ENCODE measurements around the gene SIAH2.
A peak's percentile ranks its signal among the peaks of the same experiment; 100 is the strongest.

The SIAH2 gene

DNA sequence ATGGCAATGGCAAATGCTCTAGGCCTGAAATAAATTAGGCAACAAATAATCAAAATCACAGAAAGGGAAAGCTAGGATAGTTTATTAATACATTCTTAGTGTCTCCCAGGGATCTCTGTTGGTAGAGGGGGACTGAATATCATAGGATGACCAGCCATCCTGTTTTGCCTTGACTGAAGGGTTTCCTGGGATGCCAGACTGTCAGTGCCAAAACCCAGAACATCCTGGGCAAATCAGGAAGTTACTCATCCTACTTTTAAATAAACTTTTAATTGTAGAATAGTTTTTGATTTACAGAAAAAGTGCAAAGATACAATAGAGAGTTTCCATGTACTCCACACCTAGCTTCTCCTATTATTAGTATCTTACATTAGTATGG, 21.8 kb upstream of the SIAH2 start:
- TF ChIP-seq, protein P1, sequence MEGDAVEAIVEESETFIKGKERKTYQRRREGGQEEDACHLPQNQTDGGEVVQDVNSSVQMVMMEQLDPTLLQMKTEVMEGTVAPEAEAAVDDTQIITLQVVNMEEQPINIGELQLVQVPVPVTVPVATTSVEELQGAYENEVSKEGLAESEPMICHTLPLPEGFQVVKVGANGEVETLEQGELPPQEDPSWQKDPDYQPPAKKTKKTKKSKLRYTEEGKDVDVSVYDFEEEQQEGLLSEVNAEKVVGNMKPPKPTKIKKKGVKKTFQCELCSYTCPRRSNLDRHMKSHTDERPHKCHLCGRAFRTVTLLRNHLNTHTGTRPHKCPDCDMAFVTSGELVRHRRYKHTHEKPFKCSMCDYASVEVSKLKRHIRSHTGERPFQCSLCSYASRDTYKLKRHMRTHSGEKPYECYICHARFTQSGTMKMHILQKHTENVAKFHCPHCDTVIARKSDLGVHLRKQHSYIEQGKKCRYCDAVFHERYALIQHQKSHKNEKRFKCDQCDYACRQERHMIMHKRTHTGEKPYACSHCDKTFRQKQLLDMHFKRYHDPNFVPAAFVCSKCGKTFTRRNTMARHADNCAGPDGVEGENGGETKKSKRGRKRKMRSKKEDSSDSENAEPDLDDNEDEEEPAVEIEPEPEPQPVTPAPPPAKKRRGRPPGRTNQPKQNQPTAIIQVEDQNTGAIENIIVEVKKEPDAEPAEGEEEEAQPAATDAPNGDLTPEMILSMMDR (IDR thresholded peaks at IDR 0.05; ENCODE audit: extremely low read depth, missing control alignments) = no peak
- no peak for DNase-seq (ENCODE audit: low spot score)

DNA sequence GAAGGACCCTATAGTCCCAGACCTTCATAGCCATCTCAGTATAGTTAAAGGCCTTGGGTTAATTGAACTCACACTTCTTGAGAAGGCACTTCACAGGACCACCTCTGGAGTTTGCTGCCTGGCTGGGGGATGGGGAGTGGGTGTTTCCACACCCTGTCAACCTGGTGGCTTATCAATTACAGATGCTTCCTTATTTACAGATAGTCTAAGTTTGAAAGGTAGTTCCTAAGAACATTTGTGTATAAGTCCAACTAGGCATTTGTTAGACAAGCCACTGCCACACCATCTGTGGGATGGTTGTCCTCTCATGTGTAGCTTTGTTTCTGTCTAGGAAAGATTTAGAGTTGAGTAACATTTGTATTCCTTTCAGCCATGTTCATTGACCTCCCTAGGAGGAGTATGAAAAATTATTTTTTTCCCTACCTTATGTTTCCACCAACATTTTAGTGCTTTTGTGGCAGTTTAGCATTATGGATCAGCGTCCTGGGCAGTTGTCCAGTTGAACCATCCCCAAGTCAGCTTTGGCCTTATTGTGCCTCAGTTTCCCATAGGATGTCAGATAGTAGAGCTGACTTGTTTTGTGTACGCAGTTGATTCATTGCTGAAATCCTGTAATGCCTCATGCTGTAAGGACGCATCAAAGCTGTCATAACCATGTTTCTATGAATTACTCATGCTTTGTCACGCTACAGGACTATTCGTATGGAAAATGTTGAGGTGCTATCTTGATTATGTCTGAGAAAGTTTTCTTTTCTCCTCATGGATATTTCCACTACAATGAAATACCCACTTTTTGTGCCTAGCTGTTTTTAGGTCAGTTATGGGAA, 21.2 kb upstream of the SIAH2 start:
- peak; percentile 55 for DNase-seq (ENCODE audit: low spot score)
- TF ChIP-seq, protein P1 (IDR thresholded peaks at IDR 0.05; ENCODE audit: extremely low read depth, missing control alignments) = no peak

DNA sequence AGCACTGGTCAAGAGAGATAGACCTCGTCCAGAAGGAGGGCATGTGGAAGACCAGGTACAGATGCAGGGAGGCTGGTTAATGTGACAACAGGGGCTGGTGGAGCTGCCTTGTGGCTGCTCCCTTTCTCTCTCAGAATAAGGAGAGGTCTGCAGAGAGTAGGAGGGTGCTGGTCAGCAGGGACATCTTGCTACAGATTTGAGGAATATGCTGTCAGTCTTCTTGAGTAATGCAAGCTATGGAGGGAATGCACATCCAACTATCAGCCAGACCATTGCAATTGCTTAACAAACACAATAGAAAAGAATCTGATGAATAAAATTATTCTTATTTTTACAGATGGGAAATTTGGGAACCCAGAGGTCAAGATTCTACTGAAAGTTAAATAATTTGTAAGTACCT, 20.3 kb upstream of the SIAH2 start:
- TF ChIP-seq, protein P1 (IDR thresholded peaks at IDR 0.05; ENCODE audit: extremely low read depth, missing control alignments) = no peak
- DNase-seq (ENCODE audit: low spot score) = no peak

DNA sequence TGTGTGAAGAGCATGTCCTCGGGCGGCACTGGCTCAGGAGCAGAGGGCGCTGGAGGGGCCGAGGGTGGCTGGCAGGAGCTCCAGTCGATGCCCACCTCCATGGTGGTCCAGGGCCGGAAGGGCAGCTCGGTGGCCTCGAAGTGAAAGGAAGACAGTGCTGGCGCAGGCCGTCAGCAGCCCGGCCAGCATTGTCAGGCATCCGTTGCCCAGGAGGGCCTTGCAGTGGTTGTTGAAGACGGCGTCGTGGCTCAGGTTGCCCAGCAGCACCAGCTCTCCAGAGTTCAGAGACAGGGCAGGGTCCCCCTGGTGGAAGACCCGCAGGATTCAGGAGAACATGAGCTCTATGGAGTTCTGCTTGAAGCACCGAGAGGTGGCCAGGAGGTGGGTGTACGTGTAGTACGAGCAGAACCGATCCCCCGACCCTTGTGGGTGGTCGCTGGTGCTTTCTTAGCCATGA, 16.5 kb upstream of the SIAH2 start:
- DNase-seq (ENCODE audit: low spot score) = no peak
- TF ChIP-seq, protein P1 (IDR thresholded peaks at IDR 0.05; ENCODE audit: extremely low read depth, missing control alignments) = no peak

DNA sequence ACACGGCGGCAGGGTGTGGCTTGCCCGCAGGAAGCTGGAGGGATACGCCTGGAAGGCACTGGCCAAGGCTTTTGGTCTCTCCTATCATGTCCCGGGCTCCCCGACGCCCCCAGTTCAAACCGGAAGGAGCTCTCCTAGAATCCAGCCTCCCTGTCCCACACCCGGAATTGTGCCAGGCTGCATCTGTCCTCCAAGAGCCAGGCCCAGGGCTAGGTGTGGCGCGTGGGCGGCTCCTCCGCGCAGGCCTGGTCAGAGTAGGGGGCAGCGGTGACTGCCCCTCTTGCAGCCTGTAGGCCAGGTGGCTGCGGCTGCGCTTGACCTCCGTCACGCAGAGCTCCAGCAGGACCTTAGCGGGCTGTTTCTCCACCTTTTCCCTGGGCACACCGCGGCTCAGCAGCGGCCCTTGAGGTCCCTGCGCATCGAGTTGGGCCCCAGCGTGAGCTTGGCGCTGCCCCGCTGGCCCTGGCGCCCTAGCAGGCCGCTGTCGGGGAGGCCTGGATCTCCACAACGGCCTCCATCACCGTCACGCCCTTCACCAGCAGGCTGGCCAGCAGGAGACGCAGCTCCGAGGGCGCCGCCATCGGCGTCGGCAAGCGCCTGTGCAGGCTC, 15.9 kb upstream of the SIAH2 start:
- no peak for DNase-seq (ENCODE audit: low spot score)
- TF ChIP-seq, protein P1 (IDR thresholded peaks at IDR 0.05; ENCODE audit: extremely low read depth, missing control alignments) = no peak

DNA sequence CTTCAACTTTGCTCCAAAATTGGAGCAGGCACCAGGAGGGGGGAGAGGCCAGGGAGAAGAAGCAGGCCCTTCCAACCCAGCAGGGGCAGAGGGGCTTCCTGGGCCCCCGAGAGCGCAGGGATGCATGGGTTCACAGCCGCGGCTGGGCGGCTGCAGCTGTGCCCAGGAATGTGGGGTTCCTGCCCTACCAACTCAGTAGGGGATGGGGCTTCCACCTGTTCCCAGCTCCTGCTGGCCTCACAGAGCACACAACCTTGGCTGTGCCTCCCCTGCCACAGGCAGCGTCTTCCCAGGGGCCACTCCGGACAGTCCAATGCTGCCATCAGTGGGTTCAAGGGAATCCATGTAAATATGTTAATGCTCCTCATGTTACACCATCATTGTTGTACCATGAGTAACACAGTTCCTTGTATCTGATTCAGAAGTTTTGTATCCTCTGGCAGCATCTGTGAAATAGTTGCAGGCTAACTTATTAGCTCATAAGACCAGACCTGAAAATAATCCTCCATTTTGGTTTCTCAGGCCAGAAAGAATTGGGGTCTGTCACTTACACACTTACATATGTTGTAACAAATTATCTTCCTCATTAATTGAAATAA, 12.1 kb upstream of the SIAH2 start:
- no peak for DNase-seq (ENCODE audit: low spot score)
- TF ChIP-seq, protein P1 (IDR thresholded peaks at IDR 0.05; ENCODE audit: extremely low read depth, missing control alignments) = no peak

DNA sequence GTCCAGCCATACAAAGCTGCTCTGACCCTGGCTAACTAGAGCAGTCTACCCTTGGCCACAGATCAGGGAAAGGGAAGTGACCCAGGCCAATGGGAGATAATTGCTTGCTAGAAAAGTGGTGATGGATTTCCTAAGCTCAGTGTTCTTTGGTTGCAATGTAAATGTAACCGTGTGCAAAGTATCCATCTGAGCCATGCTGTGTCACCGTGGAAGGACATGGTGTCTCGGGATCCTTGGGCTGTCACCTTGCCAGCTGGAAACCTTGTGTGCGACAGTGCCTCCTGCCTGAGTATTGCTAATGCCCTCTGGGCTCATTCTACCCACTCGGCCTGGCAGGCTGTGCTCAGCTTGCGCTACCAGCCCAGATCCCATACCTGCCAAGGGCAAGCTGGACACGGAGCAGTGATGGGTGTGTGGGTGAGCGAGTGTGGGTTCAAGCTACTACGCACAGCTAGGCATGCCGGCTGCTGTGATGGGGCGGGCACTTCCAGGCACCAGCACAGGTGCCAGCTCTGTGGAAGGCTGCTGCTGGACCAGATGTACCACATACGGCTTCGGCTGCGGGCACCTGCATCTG, 10.7 kb upstream of the SIAH2 start:
- TF ChIP-seq, protein P1 (IDR thresholded peaks at IDR 0.05; ENCODE audit: extremely low read depth, missing control alignments) = no peak
- DNase-seq (ENCODE audit: low spot score) = no peak

Measured in GM20000 (cell line).